Right cardiac atrium (tissue), 5 donors: ENCODE measurements around the gene THOC7. TPM values are rescaled to one million over a fixed set of nuclear protein-coding genes. Genes with fewer than 3 reads are reported as not detected.

ENCODE experiments used
- ATAC-seq, 2 donors: fragments of 200-7000 bp; cut with Tn5 transposase; one replicate each; pipeline versions ENCODE4 v1.8.0 to v1.9.1; 2020; ENCODE audit warnings: moderate library complexity in 2 of 2, mild to moderate bottlenecking in 1 of 2
- DNase-seq, 3 donors: peaks; one replicate each; pipeline ENCODE4 v3.0.0-alpha.2; 2020
- H3K27ac ChIP-seq: one replicate; pipeline ENCODE4 v1.5.1; 2013; ENCODE audit warnings: mild to moderate bottlenecking, low read length, control low read depth, moderate library complexity
- H3K27me3 ChIP-seq: one replicate; pipeline ENCODE4 v1.6.1; 2013; ENCODE audit not compliant: control insufficient read depth, insufficient read depth
- H3K4me1 ChIP-seq: one replicate; pipeline ENCODE4 v1.6.1; 2013; ENCODE audit warnings: low read length; ENCODE audit not compliant: control insufficient read depth, insufficient read depth
- H3K4me3 ChIP-seq: one replicate; pipeline ENCODE4 v1.5.1; 2013; ENCODE audit warnings: low read length, control low read depth
- H3K9me3 ChIP-seq: one replicate; pipeline ENCODE4 v1.6.1; 2013; ENCODE audit warnings: low read length; ENCODE audit not compliant: control insufficient read depth
- WGBS: extraction: QIAGEN DNeasy Blood & Tissue Kit; methylation state at CpG from one replicate; pipeline ENCODE4 v1.1.7; 2013; 5-methylcytosine and 5-hydroxymethylcytosine counted together
- intact Hi-C, 4 donors: fragments of 100-400 bp; cut with DNase I; formaldehyde crosslinking; loops; one replicate each; pipeline versions ENCODE4 v1.11.0 to v1.14.0; 2022 to 2023
- polyA plus RNA-seq: library from polyadenylated mRNA; stranded (reverse); fragments of 200-250 nt; gene quantifications from one replicate; pipeline ENCODE4 v1.2.3, GENCODE V29; 2013
- total RNA-seq, 4 donors: library from RNA; stranded (reverse); fragmentation: NEBNext Ultra II Directional; extraction: Animal tissue kit (Norgen Biotek cat#: 25700); gene quantifications; one replicate each; pipeline ENCODE4 v1.2.1, GENCODE V29; 2021
- donor health status: healthy with polysubstance abuse.
- donor health status: DM: no; HTN: yes; CAD: no.
- donor health status: DM: no; HTN: no; CAD: no.
- donor health status: DM: no; HTN: yes; CAD: no; lungs with severe emphysema.
- donor health status: DM: yes; HTN: yes; CAD: no.

Gene THOC7
- total and polyA plus RNA-seq, 5 donors: 61.6 to 109 (median 67.6) TPM

DNA sequence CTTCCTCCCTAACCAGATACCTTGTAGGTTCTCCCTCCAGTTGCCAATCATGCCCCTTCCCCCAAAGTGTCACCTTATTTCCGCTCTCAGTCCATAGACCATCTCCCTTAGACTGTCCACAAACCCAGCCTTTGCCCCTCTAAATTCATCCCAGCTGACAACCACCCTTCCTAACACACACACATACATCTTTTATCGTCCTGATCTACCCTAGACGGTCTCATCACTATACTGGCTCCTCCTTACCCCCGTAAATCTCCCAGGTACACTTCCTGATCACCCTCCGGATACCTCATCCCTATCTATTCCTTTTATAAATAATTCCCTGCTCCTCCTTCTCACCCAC lies 828 bp downstream of the THOC7 start:
- DNase-seq: no peak
- Histone ChIP-seq H3K9me3 (no peaks in the 10 kb centered on the region), H3K4me3 (peak overlapping the region; percentile 92), H3K27me3 (no peaks in the 10 kb centered on the region), H3K27ac (no peak overlapping the region), H3K4me1 (peaks cover 2% of the 10 kb centered on the region)
- WGBS: 33% methylated on average over 5 of the region's 5 CpGs
- ATAC-seq: peak; percentile 3 to 4
- intact Hi-C loops: no loop called here

DNA sequence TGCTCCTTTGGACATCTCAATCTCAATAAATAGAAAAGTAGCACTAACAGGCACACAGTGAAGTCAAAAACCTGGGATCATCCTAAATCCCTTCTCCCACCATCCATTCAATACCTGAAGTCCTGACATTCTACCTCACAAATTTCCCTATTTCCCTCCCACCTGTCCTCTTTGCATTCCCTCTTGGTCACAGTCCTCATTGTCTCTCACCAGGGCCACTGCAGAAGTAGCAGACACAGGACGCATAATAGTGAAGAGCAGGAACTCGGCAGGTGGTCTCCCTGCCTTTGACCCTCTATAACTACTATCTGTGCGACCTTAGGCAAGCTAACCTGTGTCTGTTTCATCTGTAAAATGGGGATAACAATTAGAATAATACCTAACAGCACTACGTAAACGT lies 2.3 kb downstream of the THOC7 start:
- DNase-seq (no peak), ATAC-seq (no peak)
- intact Hi-C loops: no loop called here
- Histone ChIP-seq H3K27me3 (no peaks in the 10 kb centered on the region), H3K9me3 (no peaks in the 10 kb centered on the region), H3K4me1 (peaks cover 2% of the 10 kb centered on the region), H3K4me3 (no peak overlapping the region), H3K27ac (no peak overlapping the region)
- 89% methylated on average over 5 of the region's 5 CpGs for WGBS

DNA sequence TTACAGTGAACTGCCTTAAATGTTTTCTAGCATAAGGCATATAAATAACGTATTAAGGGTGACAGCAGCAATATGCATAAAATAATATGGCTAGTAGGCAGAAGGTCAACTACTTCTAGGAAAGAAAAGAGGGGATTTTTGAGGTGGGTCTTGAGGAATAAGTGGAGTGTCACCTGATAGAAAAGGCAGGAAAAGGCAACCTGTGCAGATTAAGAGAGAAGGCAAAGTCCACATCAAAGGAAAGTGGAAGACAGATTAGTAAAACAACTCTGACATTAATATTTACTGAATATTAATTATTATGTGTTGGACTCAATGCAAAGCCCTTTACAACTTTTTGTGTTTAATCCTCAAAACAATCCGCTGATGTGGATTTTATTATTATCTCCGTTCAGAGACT lies 2.8 kb downstream of the THOC7 start:
- H3K27ac ChIP-seq: no peak overlapping the region
- H3K4me3 ChIP-seq: no peak overlapping the region
- H3K9me3 ChIP-seq: no peaks in the 10 kb centered on the region
- no peaks in the 10 kb centered on the region for H3K27me3 ChIP-seq
- WGBS: 91% methylated on average over 3 of the region's 3 CpGs
- ATAC-seq: no peak
- no peak for DNase-seq
- H3K4me1 ChIP-seq: peaks cover 2% of the 10 kb centered on the region
- intact Hi-C loops: no loop called here

DNA sequence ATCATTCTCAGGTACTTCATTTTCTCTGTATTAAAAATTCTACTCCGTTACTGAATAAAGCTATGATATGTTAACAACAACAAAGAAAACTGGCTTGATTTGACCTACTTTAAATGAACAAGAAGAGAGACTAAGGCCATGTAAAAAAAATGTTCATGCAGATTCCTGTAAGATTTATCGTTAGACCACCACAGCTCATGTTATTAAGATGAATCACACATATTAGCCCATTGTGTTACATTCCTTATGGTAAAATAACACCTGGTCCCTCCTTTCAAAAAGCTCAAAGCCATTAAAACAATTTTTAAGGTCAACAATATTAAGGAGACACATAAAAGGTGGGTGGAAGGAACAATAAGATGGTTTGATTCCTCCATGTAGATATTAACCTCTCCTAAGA lies 6.3 kb downstream of the THOC7 start:
- H3K4me1 ChIP-seq: no peaks in the 10 kb centered on the region

DNA sequence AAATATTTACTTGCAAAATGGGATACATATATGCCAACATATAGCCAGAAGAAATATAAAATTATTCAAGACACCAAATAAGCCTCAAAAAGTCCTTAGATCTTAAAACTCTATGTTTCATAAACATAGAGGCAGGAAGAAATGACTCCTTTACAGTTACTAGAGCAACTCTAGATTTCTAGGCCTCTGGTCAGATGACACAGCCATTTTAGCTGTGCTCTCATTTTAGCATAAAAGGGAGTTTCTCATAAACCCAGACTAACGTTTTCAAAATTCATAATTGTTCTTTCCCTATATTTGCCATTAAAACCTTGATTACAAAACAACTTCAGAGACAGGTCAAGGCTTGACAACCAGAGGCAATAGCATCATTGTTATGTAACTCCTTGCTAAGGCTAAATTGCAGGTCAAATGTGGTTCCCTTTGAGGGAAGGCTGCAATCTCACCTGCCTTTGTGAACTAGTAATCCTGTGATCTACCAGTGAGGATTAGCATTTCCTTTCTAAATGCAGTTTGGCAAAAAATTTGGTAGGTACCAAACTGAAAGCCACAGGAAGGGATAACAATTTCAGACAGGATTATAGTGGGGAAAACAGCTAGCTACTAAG lies 8.2 kb downstream of the THOC7 start:
- 48% methylated on average over 1 of the region's 1 CpG for WGBS
- no peak overlapping the region for H3K27ac ChIP-seq

More for the DNA sequence above, 6.3 kb downstream of the THOC7 start:
- intact Hi-C loops: no loop called here
- Histone ChIP-seq H3K4me3 (no peak overlapping the region), H3K9me3 (no peaks in the 10 kb centered on the region), H3K27ac (no peak overlapping the region), H3K27me3 (no peaks in the 10 kb centered on the region)
- ATAC-seq (no peak), DNase-seq (no peak)
- WGBS: 97% methylated on average over 2 of the region's 2 CpGs

DNA sequence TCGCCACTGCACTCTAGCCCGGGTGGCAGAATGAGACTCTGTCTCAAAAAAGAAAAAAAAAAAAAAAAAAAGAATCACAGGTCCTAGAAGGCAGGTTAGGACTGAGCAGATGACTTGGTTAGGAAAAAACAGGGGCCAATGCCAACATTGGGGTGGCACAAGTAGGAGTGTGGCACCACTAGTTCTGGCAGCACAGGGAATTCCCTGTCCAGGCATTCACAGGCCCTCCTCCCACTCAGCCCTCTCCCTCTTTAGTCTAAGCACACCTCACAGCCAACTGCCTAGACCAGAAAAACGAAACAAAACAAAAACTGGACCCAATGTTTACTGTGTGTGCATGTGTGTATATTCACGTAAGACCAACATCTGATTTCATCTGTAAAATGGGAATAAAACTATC lies 10.5 kb downstream of the THOC7 start:
- H3K4me3 ChIP-seq: no peak overlapping the region
- no peaks in the 10 kb centered on the region for H3K9me3 ChIP-seq
- H3K27ac ChIP-seq: no peak overlapping the region
- H3K27me3 ChIP-seq: no peaks in the 10 kb centered on the region
- DNase-seq (no peak), ATAC-seq (no peak)
- intact Hi-C loops: no loop called here
- H3K4me1 ChIP-seq: no peaks in the 10 kb centered on the region
- WGBS: 94% methylated on average over 4 of the region's 4 CpGs

More for the DNA sequence above, 8.2 kb downstream of the THOC7 start:
- Histone ChIP-seq H3K9me3 (no peaks in the 10 kb centered on the region), H3K4me3 (no peak overlapping the region), H3K27me3 (no peaks in the 10 kb centered on the region), H3K4me1 (no peaks in the 10 kb centered on the region)
- intact Hi-C loops: no loop called here
- DNase-seq: no peak
- no peak for ATAC-seq

DNA sequence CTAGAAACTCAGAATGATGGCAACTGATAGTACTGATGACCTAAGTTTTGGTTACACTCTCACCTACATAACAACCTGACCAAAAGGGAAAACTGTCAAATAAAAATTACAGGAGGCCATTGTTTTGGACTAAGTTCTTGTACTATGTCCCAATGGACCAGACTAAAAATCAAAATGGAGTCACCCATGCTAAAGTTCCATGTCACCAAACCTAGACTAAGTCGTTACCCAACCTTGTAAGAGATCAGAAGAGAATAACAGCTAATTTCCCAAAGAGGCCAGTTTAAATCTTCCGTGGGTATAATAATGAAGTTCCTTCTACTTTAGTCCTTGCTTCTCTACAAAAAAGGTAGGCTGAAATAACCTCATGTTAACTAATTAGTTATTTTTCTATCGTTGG lies 12.3 kb downstream of the THOC7 start:
- ATAC-seq: no peak
- Histone ChIP-seq H3K4me1 (no peaks in the 10 kb centered on the region), H3K9me3 (no peaks in the 10 kb centered on the region), H3K27me3 (no peaks in the 10 kb centered on the region), H3K4me3 (no peak overlapping the region), H3K27ac (no peak overlapping the region)
- intact Hi-C loops: no loop called here
- 96% methylated on average over 3 of the region's 3 CpGs for WGBS
- no peak for DNase-seq

DNA sequence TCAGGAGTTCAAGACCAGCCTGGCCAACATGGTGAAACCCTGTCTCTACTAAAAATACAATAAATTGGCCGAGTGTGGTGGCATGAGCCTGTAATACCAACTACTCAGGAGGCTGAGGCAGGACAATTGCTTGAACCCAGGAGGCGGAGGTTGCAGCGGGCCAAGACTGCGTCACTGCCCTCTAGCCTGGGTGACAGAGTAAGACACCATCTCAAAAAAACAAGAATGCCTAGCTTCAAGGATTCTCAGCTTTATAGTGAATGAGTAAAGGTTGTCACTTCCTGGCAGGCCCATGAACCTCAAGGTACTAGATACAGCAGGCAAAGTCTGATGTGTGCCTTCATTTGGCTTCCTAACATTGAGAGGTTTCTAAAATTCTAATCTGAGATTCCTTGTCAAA lies 14.4 kb downstream of the THOC7 start:
- Histone ChIP-seq H3K4me3 (no peak overlapping the region), H3K27ac (no peak overlapping the region), H3K27me3 (no peaks in the 10 kb centered on the region), H3K9me3 (no peaks in the 10 kb centered on the region), H3K4me1 (no peaks in the 10 kb centered on the region)
- DNase-seq (no peak), ATAC-seq (no peak)
- WGBS: 95% methylated on average over 4 of the region's 4 CpGs
- intact Hi-C loops: no loop called here

DNA sequence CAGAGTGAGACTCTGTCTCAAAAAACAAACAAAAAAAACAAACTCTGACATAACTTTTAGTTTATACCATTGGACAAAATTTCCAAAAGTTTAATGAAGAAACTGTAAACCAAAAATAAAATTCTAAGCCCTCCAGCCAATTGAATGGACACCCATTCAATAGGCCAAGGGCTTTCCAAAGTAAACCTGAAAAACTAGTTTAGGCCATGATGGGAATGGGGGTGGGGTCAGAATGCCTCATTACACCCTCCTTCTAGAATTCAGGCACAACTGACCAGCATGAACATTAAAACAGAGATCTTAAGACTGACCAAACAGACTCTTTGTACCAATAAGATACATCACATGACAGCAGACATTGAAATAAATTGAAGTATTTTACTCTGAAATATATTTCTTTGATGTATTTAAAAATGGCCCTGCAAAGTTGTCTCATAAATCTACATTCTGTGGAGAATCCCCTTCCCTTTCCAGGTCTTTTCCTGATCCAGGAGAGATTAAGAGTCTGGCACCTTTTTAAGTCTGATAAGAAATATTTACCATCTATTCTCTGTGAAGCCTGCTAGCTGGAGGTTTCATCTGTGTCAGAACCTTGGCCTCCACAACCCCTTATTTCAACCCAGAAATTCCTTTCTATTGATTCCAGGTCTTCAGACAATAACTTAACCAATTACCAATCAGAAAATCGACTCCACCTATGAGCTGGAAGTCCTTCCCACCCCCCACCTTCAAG lies 15.7 kb downstream of the THOC7 start:
- DNase-seq (no peak), ATAC-seq (no peak)
- 85% methylated on average over 1 of the region's 1 CpG for WGBS
- H3K27me3 ChIP-seq: no peaks in the 10 kb centered on the region
- H3K4me3 ChIP-seq: no peak overlapping the region
- H3K27ac ChIP-seq: no peak overlapping the region
- intact Hi-C loops: no loop called here
- no peaks in the 10 kb centered on the region for H3K4me1 ChIP-seq
- no peaks in the 10 kb centered on the region for H3K9me3 ChIP-seq

DNA sequence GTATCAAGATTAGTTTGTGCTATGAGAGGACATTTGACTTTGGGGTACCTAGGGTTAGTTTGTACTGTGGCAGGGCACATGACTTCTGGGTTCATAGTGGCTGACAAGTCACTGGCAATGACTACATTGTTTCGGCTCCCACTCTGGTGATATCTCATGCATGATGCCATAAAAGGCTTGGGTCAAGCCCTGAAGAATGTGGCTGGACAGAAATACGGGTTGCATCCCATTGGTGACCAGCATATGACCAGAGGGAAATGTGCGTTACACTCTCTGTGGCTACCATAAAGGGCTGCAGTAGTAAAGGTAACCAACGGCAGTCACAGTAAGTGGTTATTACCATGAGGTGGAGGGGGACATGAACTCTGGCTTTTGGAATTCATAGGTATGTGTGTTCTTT lies 18.4 kb downstream of the THOC7 start:
- no peak overlapping the region for H3K4me3 ChIP-seq
- DNase-seq (no peak), ATAC-seq (peak; percentile 31 to 46)
- WGBS: 64% methylated on average over 4 of the region's 4 CpGs
- intact Hi-C loops: no loop called here
- H3K27me3 ChIP-seq: no peaks in the 10 kb centered on the region
- H3K27ac ChIP-seq: no peak overlapping the region
- no peaks in the 10 kb centered on the region for H3K9me3 ChIP-seq
- H3K4me1 ChIP-seq: no peaks in the 10 kb centered on the region

DNA sequence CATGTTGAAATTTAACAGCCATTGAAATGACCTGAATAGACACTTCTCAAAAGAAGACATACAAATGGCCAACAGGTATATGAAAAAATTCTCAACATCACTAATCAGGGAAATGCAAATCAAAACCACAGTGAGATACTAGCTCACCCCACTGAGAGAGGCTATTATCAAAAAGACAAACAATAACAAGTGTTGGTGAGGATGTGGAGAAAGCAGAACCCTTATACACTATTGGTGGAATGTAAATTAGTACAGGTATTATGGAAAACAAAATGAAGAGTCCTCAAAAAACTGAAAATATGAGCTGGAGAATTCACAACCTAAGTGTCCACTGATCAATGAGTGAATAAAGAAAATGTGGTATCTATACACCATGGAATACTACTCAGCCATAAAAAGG lies 21.5 kb downstream of the THOC7 start:
- intact Hi-C loops: no loop called here
- Histone ChIP-seq H3K9me3 (no peaks in the 10 kb centered on the region), H3K27ac (no peak overlapping the region), H3K27me3 (no peaks in the 10 kb centered on the region), H3K4me3 (no peak overlapping the region), H3K4me1 (no peaks in the 10 kb centered on the region)
- no peak for ATAC-seq
- no peak for DNase-seq

DNA sequence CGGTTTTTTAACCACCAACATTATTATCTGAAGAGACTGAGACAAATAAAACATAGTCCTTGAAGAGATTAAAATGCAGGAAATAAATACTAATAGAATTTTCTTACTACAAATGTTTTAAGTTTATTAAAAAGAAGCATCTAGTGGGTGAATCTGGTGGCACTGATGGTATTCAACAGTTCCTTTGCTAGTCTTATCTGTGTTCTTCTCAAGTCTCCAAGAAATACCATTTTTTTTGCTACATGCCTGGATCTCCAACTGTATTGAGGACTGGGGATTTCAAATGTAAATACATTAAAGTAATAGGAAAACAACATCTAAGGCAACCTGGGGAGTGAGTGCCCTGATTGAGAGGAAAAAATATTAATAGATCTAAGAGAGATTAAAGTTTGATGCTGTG lies 21.9 kb downstream of the THOC7 start:
- intact Hi-C loops: no loop called here

More for the DNA sequence above, 21.9 kb downstream of the THOC7 start:
- Histone ChIP-seq H3K27me3 (no peaks in the 10 kb centered on the region), H3K27ac (no peak overlapping the region), H3K9me3 (no peaks in the 10 kb centered on the region), H3K4me1 (no peaks in the 10 kb centered on the region), H3K4me3 (no peak overlapping the region)
- 49% methylated on average over 1 of the region's 1 CpG for WGBS
- no peak for ATAC-seq
- DNase-seq: no peak
